Activated CD8-positive, alpha-beta T cell treated with anti-CD3 and anti-CD28 coated beads, Interleukin-2, amount 10 ng/mL, durations not matched to agents 7 days and 5 days (primary cell): ENCODE data around the gene PCYT2. TPM values are rescaled to one million over a fixed set of nuclear protein-coding genes. Genes with fewer than 3 reads are reported as not detected.
"Not testable (repeated sequence)": the region's sequence is repeated elsewhere in the genome, so short reads cannot be mapped to it uniquely, and the experiment has no call there.

Experiments
- ATAC-seq: fragments of 150-1000 bp; cut with Tn5 transposase; one replicate; pipeline ENCODE4 v1.10.0; 2021; ENCODE audit warnings: moderate library complexity
- CTCF ChIA-PET: fragments of 350-600 bp; sonication (Branson Sonifier 250); formaldehyde crosslinking; loops from one replicate; lab custom pipeline; 2021; ENCODE audit warnings: antibody characterized with exemption; lab: Charles Lee
- POLR2A ChIA-PET: fragments of 350-600 bp; sonication (Branson Sonifier 250); formaldehyde crosslinking; loops from one replicate; lab custom pipeline; 2021; ENCODE audit warnings: antibody characterized with exemption; lab: Charles Lee
- DNase-seq: peaks from one replicate; pipeline ENCODE4 v3.0.0-alpha.2; 2020
- H3K27ac Mint-ChIP-seq: one replicate; pipeline ENCODE4 v1.8.0; 2021; ENCODE audit warnings: mild to moderate bottlenecking, mixed read lengths
- H3K27me3 Mint-ChIP-seq: one replicate; pipeline ENCODE4 v1.8.0; 2021; ENCODE audit warnings: low read depth, mixed read lengths
- H3K36me3 Mint-ChIP-seq: one replicate; pipeline ENCODE4 v1.8.0; 2021; ENCODE audit warnings: low read depth, mixed read lengths
- H3K4me1 Mint-ChIP-seq: one replicate; pipeline ENCODE4 v1.8.0; 2021; ENCODE audit warnings: low read depth, mixed read lengths
- H3K4me3 Mint-ChIP-seq: one replicate; pipeline ENCODE4 v1.8.0; 2021; ENCODE audit warnings: mild to moderate bottlenecking, mixed read lengths
- H3K9me3 Mint-ChIP-seq: one replicate; pipeline ENCODE4 v1.8.0; 2022; ENCODE audit warnings: mixed read lengths; ENCODE audit not compliant: insufficient read depth
- total RNA-seq, 2 experiments: library from RNA; stranded (reverse); gene quantifications; one replicate each; pipeline ENCODE4 v1.2.3, GENCODE V29; 2021

PCYT2 gene
- total RNA-seq, 2 experiments from 2014 or later = 48.6 to 50.4 TPM

DNA sequence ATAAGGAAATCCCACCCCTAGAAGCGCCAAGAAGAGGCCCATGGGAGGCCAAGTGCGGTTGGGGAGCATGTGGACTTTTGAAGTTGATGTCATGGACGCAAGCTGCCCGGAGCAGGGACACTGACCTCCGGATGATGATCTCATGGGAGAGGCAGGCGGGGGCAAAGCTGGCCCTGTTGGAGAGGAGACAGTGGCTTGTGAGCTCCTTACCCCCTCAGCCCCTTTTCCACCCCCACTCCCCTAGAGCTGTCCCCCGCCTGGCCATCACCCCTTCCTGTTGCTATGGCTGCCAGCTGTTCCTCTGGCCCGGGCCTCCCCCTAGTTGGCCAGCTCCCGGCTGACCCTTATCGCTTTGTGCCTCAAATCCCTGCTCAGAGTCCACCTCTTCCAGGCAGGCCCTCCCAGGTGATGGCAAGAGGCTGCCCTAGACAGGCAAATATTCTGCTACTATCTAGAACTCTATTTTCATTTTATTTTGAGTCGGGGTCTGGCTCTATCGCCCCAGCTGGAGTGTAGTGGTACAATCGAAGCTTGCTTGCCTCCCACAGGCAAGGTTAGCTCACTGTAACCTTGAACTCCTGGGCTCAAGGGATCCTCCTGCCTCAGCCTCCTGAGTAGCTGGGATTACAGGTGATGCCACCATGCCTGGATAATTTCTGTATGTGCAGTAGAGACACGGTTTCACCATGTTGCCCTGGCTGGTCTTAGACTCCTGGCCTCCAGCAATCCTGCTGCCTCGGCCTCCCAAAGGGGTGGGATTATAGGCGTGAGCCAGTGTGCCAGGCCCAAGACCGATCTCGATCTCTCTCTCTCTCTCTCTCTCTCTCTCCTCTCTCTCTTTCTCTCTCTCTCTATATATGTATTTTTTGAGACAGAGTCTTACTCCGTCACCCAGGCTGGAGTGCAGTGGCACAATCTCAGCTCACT, 43.2 kb upstream of the PCYT2 start:
- ATAC-seq (no peak), DNase-seq (no peak)
- POLR2A ChIA-PET = interaction anchor here (0.6 kb wide), 1 partner anchor 44 kb away, joined by 4 read pairs; no protein-coding TSS in a partner anchor
- Mint-ChIP-seq H3K9me3 (no peaks in the 10 kb centered on the region), H3K4me1 (peaks cover 6% of the 10 kb centered on the region), H3K4me3 (no peak overlapping the region), H3K27ac (no peak overlapping the region), H3K27me3 (peaks cover 25% of the 10 kb centered on the region), H3K36me3 (no peaks in the 10 kb centered on the region)
- CTCF ChIA-PET = interaction anchor here (0.8 to 2.1 kb wide), 2 partner anchors 67 to 68 kb away, joined by 3 to 6 read pairs; partner anchors contain the start of genes CENPX and LRRC45

DNA sequence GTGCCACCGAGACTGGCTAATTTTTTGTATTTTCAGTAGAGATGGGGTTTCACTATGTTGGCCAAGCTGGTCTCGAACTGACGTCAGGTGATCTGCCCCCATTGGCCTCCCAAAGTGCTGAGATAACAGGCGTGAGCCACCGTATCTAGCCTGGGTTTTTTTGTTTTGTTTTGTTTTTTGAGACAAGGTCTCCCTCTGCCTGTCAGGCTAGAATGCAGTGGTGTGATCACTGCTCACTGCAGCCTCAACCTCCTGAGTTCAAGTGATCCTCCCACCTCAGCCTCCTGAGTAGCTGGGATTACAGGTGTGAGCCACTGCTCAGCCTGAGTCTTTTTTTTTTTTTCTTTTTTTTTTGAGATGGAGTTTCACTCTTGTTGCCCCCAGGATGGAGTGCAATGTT, 42.2 kb upstream of the PCYT2 start:
- H3K36me3 Mint-ChIP-seq, ATAC-seq, H3K4me3 Mint-ChIP-seq, DNase-seq, H3K27ac Mint-ChIP-seq, H3K4me1 Mint-ChIP-seq, H3K9me3 Mint-ChIP-seq, POLR2A ChIA-PET: not testable (repeated sequence)
- CTCF ChIA-PET = interaction anchor here (0.7 to 2.1 kb wide), 3 partner anchors 68 to 84 kb away, joined by 3 to 6 read pairs (median 3); partner anchors contain the start of genes CENPX and LRRC45
- peaks cover 17% of the 10 kb centered on the region for H3K27me3 Mint-ChIP-seq

DNA sequence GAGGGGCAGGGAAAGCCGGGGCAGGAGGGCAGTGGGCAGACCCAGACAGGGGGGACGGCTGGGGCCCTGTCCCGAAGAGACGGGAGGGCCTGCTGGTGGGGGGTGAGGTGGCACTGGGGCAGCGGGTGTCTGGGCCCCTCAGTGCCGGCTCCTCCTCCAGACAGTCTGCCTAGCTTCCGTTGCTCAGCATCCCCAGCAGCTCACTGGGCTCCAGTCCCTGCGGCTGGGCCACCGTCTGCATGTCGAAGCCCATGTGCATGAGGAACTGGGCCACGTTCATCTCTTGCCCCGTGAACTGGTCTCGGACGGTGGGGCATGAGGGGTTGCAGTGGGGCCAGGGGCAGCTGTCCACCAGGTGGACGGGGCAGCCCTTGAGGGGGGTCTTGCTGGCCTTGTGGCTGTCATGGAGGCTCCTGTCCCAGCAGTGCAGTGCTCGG, 41.6 kb upstream of the PCYT2 start:
- H3K4me3 Mint-ChIP-seq = no peak overlapping the region
- H3K4me1 Mint-ChIP-seq = peaks cover 3% of the 10 kb centered on the region
- DNase-seq (no peak), ATAC-seq (no peak)
- no peaks in the 10 kb centered on the region for H3K9me3 Mint-ChIP-seq
- POLR2A ChIA-PET = no interaction called here
- no peak overlapping the region for H3K27ac Mint-ChIP-seq
- no peaks in the 10 kb centered on the region for H3K36me3 Mint-ChIP-seq
- H3K27me3 Mint-ChIP-seq = peaks cover 11% of the 10 kb centered on the region
- CTCF ChIA-PET = interaction anchor here (0.7 to 2.1 kb wide), 2 partner anchors 68 to 84 kb away, joined by 3 to 6 read pairs; no protein-coding TSS in a partner anchor

DNA sequence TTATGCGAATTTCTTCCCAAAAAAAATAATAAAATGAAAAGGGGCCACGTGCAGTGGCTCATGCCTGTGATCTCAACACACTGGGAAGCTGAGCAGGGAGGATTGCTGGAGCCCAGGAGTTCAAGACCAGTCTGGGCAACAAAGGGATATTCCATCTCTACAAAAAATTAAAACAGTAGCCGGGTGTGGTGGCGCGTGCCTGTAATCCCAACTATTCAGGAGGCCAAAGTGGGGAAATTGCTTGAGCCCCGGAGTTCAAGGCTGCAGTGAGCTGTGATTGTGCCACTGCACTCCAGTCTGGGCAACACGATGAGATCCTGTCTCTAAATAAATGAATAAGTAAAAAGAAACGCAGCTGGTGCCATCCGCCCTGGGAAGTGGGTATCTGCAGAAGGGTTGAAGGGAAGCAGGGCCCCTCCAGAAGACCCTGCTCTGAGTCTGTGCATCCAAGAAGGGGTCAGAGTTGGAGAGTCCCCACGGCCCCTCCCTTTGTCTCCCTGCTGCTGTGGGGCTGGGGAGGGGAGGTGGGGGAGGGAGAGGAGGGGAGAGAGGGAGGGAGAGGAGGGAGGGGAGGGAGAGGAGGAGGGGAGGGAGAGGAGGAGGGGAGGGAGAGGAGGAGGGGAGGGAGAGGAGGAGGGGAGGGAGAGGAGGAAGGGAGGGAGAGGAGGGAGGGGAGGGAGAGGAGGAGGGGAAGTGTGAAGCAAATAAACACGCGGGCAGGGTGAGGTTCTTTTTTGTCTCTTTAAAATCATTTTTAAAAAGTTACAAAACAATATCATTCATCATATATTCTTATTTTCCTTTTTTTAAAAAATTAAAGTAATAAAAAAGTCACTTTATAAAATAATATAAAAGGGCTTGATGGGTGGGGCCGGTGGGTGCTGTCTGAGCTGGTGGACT, 40.8 kb upstream of the PCYT2 start:
- Mint-ChIP-seq H3K9me3 (no peaks in the 10 kb centered on the region), H3K36me3 (no peaks in the 10 kb centered on the region), H3K4me1 (peaks cover 3% of the 10 kb centered on the region), H3K27ac (no peak overlapping the region), H3K4me3 (no peak overlapping the region), H3K27me3 (peaks cover 8% of the 10 kb centered on the region)
- DNase-seq (no peak), ATAC-seq (no peak)
- POLR2A ChIA-PET = no interaction called here
- CTCF ChIA-PET = no interaction called here

DNA sequence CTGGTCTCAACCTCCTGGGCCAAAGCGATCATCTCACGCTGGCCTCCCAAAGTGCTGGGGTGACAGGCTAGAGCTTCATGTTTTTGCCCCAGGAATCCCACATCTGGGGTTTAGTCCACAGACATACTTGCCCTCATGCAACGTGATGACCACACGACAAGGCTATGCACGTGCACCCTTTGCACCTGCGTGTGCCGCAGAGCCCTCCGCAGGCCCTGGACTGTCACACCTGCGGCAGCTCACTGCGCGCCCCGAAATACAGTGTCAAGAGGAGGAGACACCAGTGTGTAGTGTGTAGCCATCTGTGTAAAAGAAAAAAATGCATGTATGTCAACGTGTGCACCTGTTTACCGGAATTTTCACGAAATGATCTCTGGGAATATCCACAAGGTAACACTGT, 39.3 kb upstream of the PCYT2 start:
- CTCF ChIA-PET = interaction anchor here (0.9 to 1.7 kb wide), 3 partner anchors 9 to 69 kb away, joined by 3 to 11 read pairs (median 4); no protein-coding TSS in a partner anchor
- H3K4me3 Mint-ChIP-seq = no peak overlapping the region

DNA sequence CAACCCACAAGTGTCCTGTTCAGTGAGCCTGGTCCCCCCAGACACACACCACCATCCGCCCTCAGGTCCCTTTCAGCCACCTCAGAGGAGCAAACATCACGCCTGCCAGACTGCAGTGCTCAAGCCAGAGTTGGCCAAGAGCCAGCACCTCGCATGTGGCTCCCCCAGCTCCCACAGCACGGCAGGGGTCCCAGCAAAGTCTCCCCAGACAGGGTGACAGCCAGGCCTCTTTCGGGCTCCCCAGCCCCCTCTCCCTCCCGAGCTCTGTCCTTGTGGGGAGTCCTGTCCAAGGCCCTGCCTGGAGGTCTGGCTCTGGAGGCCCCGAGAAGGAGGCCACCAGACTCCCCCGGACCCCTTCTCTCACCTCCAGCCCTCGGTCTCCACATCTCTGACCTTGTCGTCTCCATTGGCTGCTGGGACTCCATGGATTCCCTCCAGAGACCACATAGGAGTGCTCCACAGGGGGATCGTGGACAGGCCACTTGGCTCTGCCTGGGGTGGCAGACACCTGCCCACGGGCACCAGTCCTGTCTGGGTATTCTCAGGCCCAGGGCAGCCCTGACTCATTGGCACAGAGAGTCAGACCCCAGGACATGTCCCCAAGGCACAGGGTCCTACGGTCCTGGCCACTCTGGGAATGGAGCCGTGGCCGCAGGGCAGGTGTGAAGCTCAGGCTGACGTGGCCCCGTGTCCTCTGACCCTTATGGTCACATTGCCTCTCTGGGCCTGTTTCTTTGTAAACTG, 37.6 kb upstream of the PCYT2 start:
- Mint-ChIP-seq H3K9me3 (no peaks in the 10 kb centered on the region), H3K27me3 (peaks cover 8% of the 10 kb centered on the region), H3K27ac (no peak overlapping the region), H3K4me1 (peaks cover 3% of the 10 kb centered on the region), H3K4me3 (no peak overlapping the region), H3K36me3 (no peaks in the 10 kb centered on the region)
- ChIA-PET CTCF (interaction anchor here (1.1 kb wide), 1 partner anchor 11 kb away, joined by 4 read pairs; no protein-coding TSS in a partner anchor), POLR2A (no interaction called here)
- DNase-seq (no peak), ATAC-seq (no peak)

More for the DNA sequence above, 39.3 kb upstream of the PCYT2 start:
- peaks cover 8% of the 10 kb centered on the region for H3K27me3 Mint-ChIP-seq
- no peak overlapping the region for H3K27ac Mint-ChIP-seq
- POLR2A ChIA-PET = no interaction called here
- DNase-seq (no peak), ATAC-seq (no peak)
- peaks cover 3% of the 10 kb centered on the region for H3K4me1 Mint-ChIP-seq
- H3K9me3 Mint-ChIP-seq = no peaks in the 10 kb centered on the region
- no peaks in the 10 kb centered on the region for H3K36me3 Mint-ChIP-seq

DNA sequence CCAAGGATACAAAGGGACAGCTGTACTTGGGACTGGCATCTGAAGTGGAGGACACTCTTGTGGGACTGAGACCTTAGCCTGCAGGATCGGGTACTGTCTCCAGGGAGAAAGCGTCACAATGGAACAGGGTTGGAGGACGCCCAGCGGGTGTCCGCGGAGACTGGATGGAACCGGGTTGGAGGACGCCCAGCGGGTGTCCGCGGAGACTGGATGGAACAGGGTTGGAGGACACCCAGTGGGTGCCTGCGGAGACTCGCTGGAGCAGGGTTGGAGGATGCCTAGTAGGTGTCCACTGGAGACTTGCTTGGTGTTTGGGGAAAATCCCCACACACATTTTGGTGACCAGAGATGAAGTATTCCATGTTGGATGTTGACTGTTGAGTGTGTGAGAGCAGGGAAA, 36.0 kb upstream of the PCYT2 start, which contains the start of gene MYADML2:
Gene MYADML2 (minus strand): TSS at position 45 of the 400 bp plus-strand sequence. CDS start 5,492 bp downstream, outside the sequence.
- H3K36me3 Mint-ChIP-seq = no peaks in the 10 kb centered on the region
- POLR2A ChIA-PET = no interaction called here
- no peak within 1 kb of the TSS for H3K4me3 Mint-ChIP-seq
- peaks cover 6% of the 10 kb centered on the region for H3K27me3 Mint-ChIP-seq
- no peak within 1 kb of the TSS for H3K27ac Mint-ChIP-seq
- H3K4me1 Mint-ChIP-seq = peaks cover 3% of the 10 kb centered on the region
- ATAC-seq = no peak
- CTCF ChIA-PET = interaction anchor here (0.8 kb wide), 1 partner anchor 12 kb away, joined by 3 read pairs; no protein-coding TSS in a partner anchor
- no peaks in the 10 kb centered on the region for H3K9me3 Mint-ChIP-seq
- DNase-seq = no peak

DNA sequence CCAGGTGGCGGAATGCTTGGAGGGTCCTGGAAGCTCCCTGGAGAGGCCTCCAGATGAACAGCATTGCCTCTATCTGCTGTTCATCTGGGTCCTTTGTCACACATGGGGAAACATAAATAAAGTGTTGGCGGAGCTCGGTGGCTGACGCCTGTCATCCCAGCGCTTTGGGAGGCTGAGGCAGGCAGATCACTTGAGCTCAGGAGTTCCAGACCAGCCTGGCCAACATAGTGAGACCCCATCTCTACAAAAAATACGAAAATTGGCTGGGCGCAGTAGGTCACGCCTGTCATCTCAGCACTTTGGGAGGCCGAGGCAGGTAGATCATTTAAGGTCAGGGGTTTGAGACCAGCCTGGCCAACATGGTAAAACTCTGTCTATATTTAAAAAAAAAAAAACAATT, 33.7 kb upstream of the PCYT2 start:
- Mint-ChIP-seq H3K36me3 (no peaks in the 10 kb centered on the region), H3K4me3 (no peak overlapping the region), H3K9me3 (no peaks in the 10 kb centered on the region), H3K4me1 (no peaks in the 10 kb centered on the region), H3K27ac (no peak overlapping the region), H3K27me3 (no peaks in the 10 kb centered on the region)
- CTCF ChIA-PET = interaction anchor here (1.0 kb wide), 1 partner anchor 15 kb away, joined by 3 read pairs; no protein-coding TSS in a partner anchor
- no peak for DNase-seq
- no peak for ATAC-seq
- POLR2A ChIA-PET = no interaction called here

DNA sequence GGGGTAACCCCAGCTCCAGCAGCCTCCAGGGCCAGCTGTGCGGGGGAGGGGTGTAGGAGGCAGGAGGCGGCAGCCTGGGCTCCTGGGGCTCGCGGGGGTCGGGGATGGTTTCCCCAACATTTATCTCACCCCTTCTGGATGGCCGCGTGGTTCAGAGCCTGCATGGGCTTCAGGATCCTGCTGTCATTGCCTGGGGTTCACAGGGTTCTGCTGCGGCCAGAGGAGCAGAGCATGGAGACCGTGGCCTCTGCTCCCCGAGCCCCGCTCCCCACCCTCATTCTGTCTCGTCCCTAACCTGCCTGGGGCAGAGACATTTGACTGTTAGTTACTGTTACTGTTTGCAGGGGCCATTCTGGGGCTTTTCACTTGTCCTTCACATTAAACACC, 31.0 kb upstream of the PCYT2 start:
- H3K4me1 Mint-ChIP-seq = peaks cover 12% of the 10 kb centered on the region
- no peaks in the 10 kb centered on the region for H3K36me3 Mint-ChIP-seq
- ChIA-PET CTCF (interaction anchor here (1.5 kb wide), 1 partner anchor 17 kb away, joined by 4 read pairs; no protein-coding TSS in a partner anchor), POLR2A (interaction anchor here (1.0 kb wide), 1 partner anchor 13 kb away, joined by 3 read pairs; no protein-coding TSS in a partner anchor)
- H3K4me3 Mint-ChIP-seq = no peak overlapping the region
- ATAC-seq = no peak
- H3K27ac Mint-ChIP-seq = no peak overlapping the region
- DNase-seq = no peak
- no peaks in the 10 kb centered on the region for H3K27me3 Mint-ChIP-seq
- H3K9me3 Mint-ChIP-seq = no peaks in the 10 kb centered on the region

DNA sequence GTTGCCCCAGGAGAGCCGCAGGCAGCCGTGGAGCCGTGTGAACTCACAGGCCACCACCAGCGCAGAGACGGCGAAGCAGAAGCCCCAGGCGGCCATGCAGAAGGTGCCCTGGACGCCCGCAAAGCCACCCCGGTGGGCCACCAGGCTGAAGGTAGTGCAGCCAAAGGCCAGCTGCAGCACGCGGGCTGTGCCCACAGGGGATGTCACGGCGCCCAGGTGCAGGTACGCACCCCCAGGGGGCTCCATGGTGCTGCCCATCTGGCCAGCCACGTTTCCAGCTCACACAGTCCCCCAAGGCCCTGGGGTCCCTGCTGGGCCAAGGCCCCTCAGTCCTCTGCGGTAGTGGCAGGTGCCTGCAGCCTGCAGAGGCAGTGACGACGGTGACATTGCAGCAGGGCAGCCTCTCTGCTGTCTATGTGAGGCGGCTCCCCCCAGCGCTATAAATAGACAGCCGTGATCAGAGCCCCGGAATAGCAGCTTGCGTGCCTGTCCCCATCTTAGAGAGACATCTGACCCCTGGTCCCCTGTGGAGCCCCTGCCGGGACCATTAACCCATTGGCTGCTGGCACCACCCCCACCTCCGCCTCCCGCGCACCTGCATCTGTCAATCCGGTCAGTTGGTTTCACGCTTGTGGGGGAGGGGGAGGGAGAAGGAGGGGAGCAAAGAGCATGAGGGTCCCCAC, 30.4 kb upstream of the PCYT2 start:
- Mint-ChIP-seq H3K4me3 (no peak overlapping the region), H3K9me3 (no peaks in the 10 kb centered on the region), H3K27me3 (no peaks in the 10 kb centered on the region), H3K4me1 (peaks cover 13% of the 10 kb centered on the region), H3K27ac (no peak overlapping the region), H3K36me3 (no peaks in the 10 kb centered on the region)
- ChIA-PET POLR2A (interaction anchor here (1.0 kb wide), 1 partner anchor 12 kb away, joined by 3 read pairs; no protein-coding TSS in a partner anchor), CTCF (interaction anchor here (0.6 kb wide), 1 partner anchor 60 kb away, joined by 3 read pairs; no protein-coding TSS in a partner anchor)
- DNase-seq (no peak), ATAC-seq (no peak)
